ENCODE results near the gene VIT. TPM values are rescaled to one million over a fixed set of nuclear protein-coding genes. Genes with fewer than 3 reads are reported as not detected.

Gene VIT
- total and polyA plus RNA-seq, 4 donors = 10.0 to 29.2 TPM; not detected in 2

GRCh38 chr2:36858551-36859365 lies 162.3 kb downstream of the VIT start:
- Histone ChIP-seq H3K4me1 (ENCODE audit: control insufficient read depth in 1 of 2, insufficient read depth in 2 of 2, low read length in 2 of 2) (no peaks in the 10 kb centered on the region), H3K27me3 (ENCODE audit: control insufficient read depth in 1 of 2, insufficient read depth in 2 of 2, low read length in 1 of 2) (no peaks in the 10 kb centered on the region), H3K4me3 (ENCODE audit: low read length in 2 of 2) (no peak overlapping the region), H3K9me3 (ENCODE audit: control insufficient read depth, low read length) (no peaks in the 10 kb centered on the region), H3K27ac (ENCODE audit: low read depth in 1 of 2, low read length in 2 of 2) (no peak overlapping the region), H3K36me3 (ENCODE audit: control insufficient read depth in 1 of 2, insufficient read depth in 2 of 2, low read length in 1 of 2) (peaks cover 0 to 1% of the 10 kb centered on the region in 2 donors)
- intact Hi-C loops (cut with DNase I) = no loop called here
- ATAC-seq (ENCODE audit: low FRiP score) = no peak
- no peak for DNase-seq

GRCh38 chr2:36859366-36859792 lies 162.9 kb downstream of the VIT start:
- Histone ChIP-seq H3K4me3 (ENCODE audit: low read length in 2 of 2) (no peak overlapping the region), H3K4me1 (ENCODE audit: control insufficient read depth in 1 of 2, insufficient read depth in 2 of 2, low read length in 2 of 2) (no peaks in the 10 kb centered on the region), H3K27me3 (ENCODE audit: control insufficient read depth in 1 of 2, insufficient read depth in 2 of 2, low read length in 1 of 2) (no peaks in the 10 kb centered on the region), H3K36me3 (ENCODE audit: control insufficient read depth in 1 of 2, insufficient read depth in 2 of 2, low read length in 1 of 2) (peaks cover 0 to 1% of the 10 kb centered on the region in 2 donors), H3K27ac (ENCODE audit: low read depth in 1 of 2, low read length in 2 of 2) (no peak overlapping the region), H3K9me3 (ENCODE audit: control insufficient read depth, low read length) (no peaks in the 10 kb centered on the region)
- DNase-seq = no peak
- WGBS, 2 donors = 93 to 95% methylated on average over 1 of the region's 1 CpG
- ATAC-seq (ENCODE audit: low FRiP score) = no peak
- intact Hi-C loops (cut with DNase I) = no loop called here

- no peak for ATAC-seq (ENCODE audit: low FRiP score)
- WGBS, 2 donors = 96 to 98% methylated on average over 2 of the region's 2 CpGs
- no peak overlapping the region for H3K27ac ChIP-seq (ENCODE audit: low read depth in 1 of 2, low read length in 2 of 2)
- no peak for DNase-seq
- intact Hi-C loops (cut with DNase I) = no loop called here
- no peak overlapping the region for H3K4me3 ChIP-seq (ENCODE audit: low read length in 2 of 2)
- H3K9me3 ChIP-seq (ENCODE audit: control insufficient read depth, low read length) = no peaks in the 10 kb centered on the region
- no peaks in the 10 kb centered on the region for H3K4me1 ChIP-seq (ENCODE audit: control insufficient read depth in 1 of 2, insufficient read depth in 2 of 2, low read length in 2 of 2)
- peaks cover 0 to 1% of the 10 kb centered on the region in 2 donors for H3K36me3 ChIP-seq (ENCODE audit: control insufficient read depth in 1 of 2, insufficient read depth in 2 of 2, low read length in 1 of 2)
- no peaks in the 10 kb centered on the region for H3K27me3 ChIP-seq (ENCODE audit: control insufficient read depth in 1 of 2, insufficient read depth in 2 of 2, low read length in 1 of 2)
Observed at GRCh38 chr2:36861896-36862295, 165.4 kb downstream of the VIT start.

Other genes starting within 250 kb of the VIT start
- gene FEZ2, start 98.5 kb upstream of the VIT start, total RNA-seq = 10 to 100 TPM; 59.3 to 59.4 TPM
- 10 to 100 TPM; 36.1 to 57.6 TPM for gene FEZ2, start 98.5 kb upstream of the VIT start, polyA plus RNA-seq